ENCODE results near the gene SPDYE18.
"Not testable (repeated sequence)": the region's sequence is repeated elsewhere in the genome, so short reads cannot be mapped to it uniquely, and the experiment has no call there.

The SPDYE18 gene

DNA sequence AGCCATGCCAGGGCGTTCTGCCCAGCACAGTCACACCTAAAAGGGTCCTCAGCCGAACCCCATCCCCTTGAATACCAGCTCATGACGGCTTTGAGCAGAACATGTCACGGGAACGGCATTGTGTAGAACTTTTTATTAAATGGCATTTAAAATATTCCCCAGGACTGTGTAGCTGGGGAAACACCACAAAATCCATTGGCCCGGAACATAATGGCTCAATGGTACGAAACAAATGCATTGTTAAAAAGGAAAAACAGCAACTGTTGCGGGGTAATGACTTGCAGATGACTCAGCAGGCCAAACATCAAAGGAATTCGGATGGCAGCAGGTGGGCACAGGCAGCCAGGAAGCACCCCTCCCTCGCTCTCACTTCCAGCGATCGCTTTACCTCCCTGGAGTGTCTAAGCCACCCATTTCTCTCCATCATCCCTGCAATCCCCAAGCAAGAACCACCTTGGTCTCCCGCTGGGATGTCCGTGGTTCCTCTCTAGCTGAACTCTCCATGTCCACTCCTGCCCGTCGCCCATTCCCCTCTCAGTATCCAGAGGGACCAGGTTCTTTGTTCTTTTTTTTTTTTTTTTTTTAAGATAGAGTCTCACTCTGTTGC is 52.2 kb downstream of the SPDYE18 start:
- DNase-seq (ENCODE audit: low spot score); in situ Hi-C loops (cut with MboI; ENCODE audit: low pct_unique_long_range_greater_than_20kb, low sequenced_read_pairs, unreplicated experiment): not testable (repeated sequence)

- in situ Hi-C loops (cut with MboI; ENCODE audit: low pct_unique_long_range_greater_than_20kb, low sequenced_read_pairs, unreplicated experiment): not testable (repeated sequence)
- DNase-seq (ENCODE audit: low spot score): peak; percentile 1
These were observed 54.4 kb downstream of the SPDYE18 start for GRCh38 chr7:77008000-77008399.

- in situ Hi-C loops (cut with MboI; ENCODE audit: low pct_unique_long_range_greater_than_20kb, low sequenced_read_pairs, unreplicated experiment); DNase-seq (ENCODE audit: low spot score): not testable (repeated sequence)
These were observed 55.9 kb downstream of the SPDYE18 start for GRCh38 chr7:77006127-77007110.

GRCh38 chr7:77005461-77006057 is 56.8 kb downstream of the SPDYE18 start:
- in situ Hi-C loops (cut with MboI; ENCODE audit: low pct_unique_long_range_greater_than_20kb, low sequenced_read_pairs, unreplicated experiment); DNase-seq (ENCODE audit: low spot score): not testable (repeated sequence)

DNA sequence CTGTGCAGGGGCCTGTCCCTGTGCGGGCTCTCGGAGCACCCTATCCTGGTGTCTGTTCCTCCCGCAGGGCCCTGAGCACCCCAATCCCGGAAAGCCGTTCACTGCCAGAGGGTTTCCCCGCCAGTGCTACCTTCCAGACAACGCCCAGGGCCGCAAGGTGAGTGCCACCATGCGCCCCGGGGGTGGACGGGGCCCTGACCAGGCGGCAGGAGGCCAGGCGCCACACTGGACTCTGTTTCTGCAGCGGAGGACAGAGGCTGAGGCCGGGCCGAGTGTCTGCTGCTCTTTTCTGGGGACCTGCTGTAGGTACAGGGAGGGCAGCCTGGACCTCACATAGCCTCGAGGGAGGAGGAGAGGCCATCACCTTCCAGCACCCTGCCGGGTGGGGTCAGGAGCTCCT is 58.2 kb downstream of the SPDYE18 start:
- DNase-seq (ENCODE audit: low spot score); in situ Hi-C loops (cut with MboI; ENCODE audit: low pct_unique_long_range_greater_than_20kb, low sequenced_read_pairs, unreplicated experiment): not testable (repeated sequence)

DNA sequence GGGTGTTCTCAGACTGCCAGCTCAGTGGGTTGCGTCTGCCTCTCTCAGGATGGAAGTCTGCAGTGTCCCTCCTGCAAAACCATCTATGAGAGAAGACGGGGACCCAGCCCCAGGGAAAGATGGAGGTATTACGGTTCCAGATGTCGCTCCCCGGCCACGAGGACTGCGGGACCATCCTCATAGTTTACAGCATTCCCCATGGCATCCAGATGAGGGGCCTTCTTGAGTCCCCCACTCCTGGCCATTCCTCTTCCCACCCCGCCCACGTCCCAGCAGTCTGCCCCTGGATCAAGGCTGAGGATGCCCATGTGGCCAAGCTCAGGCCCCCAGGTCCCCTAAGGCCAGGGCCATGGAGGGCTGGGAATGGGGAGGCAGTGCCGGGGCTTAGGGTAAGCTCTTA is 59.1 kb downstream of the SPDYE18 start:
- in situ Hi-C loops (cut with MboI; ENCODE audit: low pct_unique_long_range_greater_than_20kb, low sequenced_read_pairs, unreplicated experiment): not testable (repeated sequence)
- peak; percentile 4 for DNase-seq (ENCODE audit: low spot score)

DNA sequence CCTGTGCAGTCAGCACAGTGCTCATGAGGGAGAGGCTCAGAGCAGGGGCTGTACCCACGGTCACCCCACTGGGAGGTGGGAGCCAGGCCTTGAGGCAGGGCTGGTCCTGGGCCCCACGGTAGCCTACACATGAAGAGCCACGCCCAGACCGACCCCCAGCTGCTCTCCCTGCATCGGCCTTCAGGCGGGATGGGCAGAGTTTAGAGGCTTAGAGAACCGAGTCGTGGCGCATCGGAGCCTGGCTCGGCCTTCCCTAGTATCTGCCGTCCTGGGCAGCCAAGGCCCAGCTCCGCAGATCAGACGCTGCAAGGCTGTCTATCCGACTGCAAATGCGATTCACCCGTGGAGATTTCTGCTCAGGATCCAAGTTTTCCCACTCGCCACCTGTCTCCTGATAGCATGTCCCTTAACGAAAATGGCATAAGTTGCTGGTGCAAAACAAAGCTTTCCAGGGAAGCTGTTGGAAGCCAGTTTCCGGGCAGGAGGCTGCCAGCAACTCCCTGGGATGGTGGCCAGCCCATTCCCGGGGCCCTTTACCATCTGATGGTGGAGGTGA is 59.6 kb downstream of the SPDYE18 start:
- in situ Hi-C loops (cut with MboI; ENCODE audit: low pct_unique_long_range_greater_than_20kb, low sequenced_read_pairs, unreplicated experiment): not testable (repeated sequence)
- DNase-seq (ENCODE audit: low spot score): peak; percentile 2

DNA sequence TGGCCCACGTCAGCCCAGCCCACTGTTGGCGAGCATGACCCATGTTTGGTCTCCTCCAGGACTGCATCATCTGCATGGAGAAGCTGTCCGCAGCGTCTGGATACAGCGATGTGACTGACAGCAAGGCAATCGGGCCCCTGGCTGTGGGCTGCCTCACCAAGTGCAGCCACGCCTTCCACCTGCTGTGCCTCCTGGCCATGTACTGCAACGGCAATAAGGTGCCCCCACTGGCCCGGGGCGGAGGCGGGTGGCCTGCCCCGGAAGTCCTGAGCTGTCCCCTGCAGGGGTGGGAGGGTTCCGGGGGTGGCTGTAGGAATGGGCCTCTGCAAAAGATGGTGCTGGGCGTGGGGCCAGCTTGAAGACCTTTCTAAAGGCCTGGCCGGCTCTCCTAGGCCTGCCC is 60.3 kb downstream of the SPDYE18 start:
- in situ Hi-C loops (cut with MboI; ENCODE audit: low pct_unique_long_range_greater_than_20kb, low sequenced_read_pairs, unreplicated experiment): not testable (repeated sequence)

More for the DNA sequence above, 60.3 kb downstream of the SPDYE18 start:
- DNase-seq (ENCODE audit: low spot score): not testable (repeated sequence)

All from GM13977 (cell line).